RPMI7951 (cell line): ENCODE results near the gene SPRYD7. TPM values are rescaled to one million over a fixed set of nuclear protein-coding genes. Genes with fewer than 3 reads are reported as not detected.
"Not testable (repeated sequence)": the region's sequence is repeated elsewhere in the genome, so short reads cannot be mapped to it uniquely, and the experiment has no call there.

Source experiments
- DNase-seq: peaks from one replicate; pipeline ENCODE4 v3.0.0-alpha.2; 2012; ENCODE audit warnings: low read depth
- total RNA-seq: library from RNA; depleted of rRNA; stranded (reverse); fragments of >200 nt; shearing (Covaris generic); gene quantifications from 2 replicates; pipeline ENCODE4 v1.2.3, GENCODE V29; 2014

SPRYD7 gene
- total RNA-seq, 1 experiment from 2014 or later: 7.7 TPM

DNA sequence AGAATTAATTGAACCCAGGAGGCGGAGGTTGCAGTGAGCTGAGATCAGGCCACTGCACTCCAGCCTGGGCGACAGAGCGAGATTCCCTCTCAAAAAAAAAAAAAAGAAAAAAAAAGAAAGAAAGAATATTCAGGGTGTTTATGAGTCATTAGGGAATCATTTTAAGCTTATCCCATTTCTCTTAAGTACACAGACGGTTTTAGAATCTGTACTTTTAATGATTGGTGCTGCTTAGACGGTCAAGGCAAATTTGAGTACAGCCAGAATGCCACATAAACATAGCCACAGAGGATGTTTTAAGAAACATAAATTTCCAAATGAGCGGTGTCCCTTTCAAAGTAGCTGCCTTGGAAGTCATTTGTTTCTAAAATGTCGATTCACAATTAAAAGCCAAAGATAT lies 2.6 kb downstream of the SPRYD7 start:
- DNase-seq: no peak

DNA sequence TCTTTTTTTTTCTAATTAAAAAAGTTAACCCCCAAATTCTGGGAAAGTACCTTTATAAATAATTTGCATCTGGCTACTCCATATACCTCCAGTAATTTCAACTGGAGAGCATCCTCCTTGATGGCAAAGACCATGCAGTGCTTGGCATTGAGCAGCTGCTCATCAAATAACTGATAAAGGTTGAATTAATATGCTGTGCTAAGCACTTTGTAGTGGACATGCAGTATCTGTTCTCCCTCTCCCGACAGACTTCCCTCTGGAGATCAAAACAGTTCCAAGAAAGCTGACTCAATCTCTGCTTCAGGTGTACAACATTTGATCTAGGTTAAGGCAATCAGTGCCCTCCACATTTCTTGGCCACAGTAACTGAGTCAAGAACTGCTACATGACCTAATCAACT lies 3.3 kb downstream of the SPRYD7 start:
- DNase-seq: no peak

DNA sequence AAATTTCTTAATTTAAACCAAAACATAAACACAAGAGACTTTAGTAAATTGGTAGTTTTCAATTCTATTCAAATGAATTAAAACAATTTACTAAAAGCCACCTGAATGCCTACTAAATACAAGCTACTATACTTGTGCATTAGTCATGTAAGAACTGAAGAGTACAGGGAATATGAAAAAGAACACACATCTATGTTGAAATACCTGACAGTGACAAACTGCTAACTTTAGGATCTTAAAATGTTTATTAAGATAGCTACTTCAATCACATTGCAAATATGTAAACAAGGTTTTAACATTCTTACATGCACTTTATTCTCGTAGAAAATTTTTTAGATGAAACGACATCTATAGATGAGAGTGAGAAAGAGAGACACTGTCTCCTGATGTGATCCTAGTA lies 4.1 kb downstream of the SPRYD7 start:
- DNase-seq: no peak

DNA sequence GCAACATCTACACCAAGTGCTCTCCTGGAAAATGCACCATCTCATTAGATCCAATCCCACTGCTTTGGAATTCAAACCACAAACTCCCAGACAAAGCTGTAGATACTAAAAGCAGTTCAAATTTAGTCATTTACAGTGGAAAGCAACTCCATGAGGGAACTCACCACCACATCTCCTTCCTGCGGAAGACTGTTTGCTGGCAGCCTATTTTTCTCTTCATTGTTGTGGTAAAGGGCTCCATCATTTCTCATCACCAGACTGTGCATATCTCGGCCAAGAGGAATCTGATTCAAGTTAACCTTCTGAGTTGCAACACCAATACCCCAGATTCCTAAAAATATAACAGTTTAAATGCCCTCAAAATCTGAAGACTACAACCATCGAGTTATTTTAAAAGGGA lies 8.4 kb downstream of the SPRYD7 start:
- DNase-seq: no peak

DNA sequence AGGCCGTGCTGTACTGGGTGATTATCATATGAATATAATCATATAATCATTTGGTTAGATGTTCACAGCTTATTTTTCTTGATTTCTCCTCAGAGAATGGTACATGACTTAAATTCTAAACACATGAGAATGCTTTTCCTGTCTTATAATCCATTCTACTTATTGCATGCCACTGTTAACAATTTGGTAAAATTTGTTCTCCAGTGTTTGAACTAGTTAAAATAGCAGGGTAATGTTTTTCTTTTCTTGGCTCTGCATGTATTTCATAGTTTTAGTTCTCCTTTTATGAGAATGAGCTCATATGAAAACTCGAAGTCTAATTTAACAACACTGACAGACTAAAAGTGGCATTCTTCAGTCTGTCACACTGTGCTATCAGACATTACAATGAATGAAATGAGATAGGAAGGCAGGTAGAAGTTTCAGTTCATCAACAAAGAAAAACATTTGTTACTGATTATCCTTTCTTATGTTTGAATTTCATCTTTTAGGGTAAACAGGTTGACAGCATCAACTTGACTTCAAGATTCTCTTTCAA lies 10.2 kb downstream of the SPRYD7 start:
- DNase-seq: no peak

DNA sequence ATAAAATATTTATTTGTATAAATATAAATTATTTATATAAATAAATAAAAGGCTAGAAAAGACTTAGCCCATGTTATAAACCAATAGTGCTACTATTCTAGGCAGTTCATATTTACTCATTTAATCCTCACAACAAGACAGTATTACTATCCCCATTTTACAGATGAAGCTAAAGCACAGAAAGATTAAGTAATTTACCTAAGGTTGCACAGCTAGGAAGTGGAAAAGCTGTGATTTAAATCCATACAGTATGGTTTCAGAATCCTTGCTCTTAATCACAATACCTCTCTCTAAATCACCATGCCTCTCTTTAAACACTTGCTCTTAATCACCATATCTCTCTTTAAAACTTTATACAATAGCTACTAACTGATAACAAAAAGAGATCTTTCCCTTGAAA lies 13.8 kb downstream of the SPRYD7 start:
- no peak for DNase-seq

DNA sequence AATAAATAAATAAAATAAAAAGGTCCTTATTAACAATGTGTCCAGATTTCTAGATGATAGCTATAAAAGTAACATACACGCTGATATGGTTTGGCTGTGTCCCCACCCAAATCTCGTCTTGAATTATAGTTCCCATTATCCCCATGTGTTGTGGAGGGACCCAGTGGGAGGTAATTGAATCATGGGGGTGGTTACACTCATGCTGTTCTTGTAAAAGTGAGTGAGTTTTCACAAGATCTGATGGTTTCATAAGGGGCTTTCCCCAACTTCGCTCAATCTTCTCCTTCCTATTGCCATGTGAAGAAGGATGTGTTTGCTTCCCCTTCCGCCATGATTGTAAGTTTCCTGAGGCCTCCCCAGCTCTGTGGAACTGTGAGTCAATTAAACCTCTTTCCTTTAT lies 15.2 kb downstream of the SPRYD7 start:
- not testable (repeated sequence) for DNase-seq

DNA sequence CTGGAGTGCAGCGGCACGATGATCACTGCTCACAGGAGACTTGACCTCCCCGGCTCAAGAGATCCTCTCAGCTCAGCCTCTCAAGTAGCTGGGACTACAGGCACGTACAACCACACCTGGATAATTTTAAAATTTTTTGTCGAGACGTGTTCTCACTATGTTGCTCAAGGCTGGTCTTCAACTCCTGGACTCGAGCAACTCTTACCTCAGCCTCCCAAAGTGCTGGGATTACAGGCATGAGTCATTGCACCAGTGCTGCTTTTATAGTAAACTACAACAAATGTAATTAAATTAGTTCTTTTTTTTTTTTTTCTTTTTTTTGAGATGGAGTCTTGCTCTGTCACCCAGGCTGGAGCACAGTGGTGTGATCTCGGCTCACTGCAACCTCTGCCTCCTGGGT lies 18.0 kb downstream of the SPRYD7 start:
- DNase-seq: not testable (repeated sequence)

DNA sequence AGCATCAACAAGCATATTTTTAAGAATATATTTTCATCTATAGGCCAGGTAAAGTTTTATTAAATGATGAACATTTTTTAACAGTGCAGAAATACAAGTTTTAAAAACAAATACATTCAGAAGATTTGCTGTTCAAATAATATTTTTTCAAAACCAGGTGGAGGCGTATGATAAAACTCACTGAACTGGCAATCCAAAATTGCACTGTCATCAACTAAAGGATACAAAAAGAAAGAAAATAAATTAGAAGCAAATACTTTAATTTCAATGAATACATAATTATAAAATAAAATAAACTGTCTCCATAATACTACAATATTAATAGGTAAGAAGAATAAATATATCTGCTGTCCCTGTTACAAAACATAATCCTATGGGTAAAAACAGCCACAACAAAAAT lies 21.2 kb downstream of the SPRYD7 start:
- DNase-seq: no peak

DNA sequence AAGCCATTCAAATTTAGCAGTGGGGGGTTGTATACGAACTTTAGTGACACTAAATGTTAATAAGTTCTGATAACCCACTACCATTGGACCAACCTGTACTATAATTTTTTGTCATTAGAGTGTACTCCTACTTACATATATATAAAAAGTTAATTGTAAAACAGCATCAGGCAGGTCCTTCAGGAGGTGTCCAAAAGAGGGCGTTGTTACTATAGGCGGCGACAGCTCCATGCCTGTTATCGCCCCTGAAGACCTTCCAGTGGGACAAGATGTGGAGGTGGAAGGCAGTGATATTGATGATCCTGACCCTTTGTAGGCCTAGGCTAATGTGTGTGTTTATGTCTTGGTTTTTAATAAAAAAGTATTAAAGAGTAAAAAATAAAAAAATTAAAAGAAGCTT lies 27.5 kb downstream of the SPRYD7 start:
- DNase-seq: no peak

DNA sequence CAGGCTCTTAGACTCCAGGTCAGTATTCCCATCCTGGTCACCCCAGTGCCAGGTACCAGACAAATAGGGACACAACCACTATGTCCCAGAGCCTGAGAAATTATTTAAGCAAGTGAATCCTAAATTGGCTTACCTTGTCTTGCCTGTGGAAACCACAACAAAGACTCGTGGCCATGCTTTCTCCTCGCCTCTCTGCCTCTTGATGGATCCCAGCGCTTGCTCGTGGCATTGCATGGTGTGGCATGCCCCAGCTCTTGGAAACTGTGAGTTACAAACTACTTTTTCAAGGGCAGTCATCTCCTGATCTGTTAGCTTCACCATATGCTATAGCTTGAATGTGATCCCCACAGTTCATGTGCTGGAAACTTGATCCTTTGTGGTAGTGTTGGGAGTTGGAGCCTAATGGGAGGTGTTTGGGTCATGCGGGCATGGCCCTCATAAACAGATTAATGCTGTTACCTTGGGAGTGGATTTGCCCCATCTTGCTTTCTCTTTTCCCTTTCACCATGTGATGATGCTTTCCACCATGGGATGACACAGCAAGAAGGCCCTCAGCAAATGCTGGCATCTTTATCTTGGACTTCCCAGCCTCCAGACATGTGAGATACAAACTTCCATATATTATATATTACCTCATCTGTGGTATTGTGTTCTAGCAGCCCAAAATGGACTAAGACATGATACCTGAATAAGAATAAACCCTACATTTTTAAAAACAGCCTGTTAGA lies 31.2 kb downstream of the SPRYD7 start:
- no peak for DNase-seq

DNA sequence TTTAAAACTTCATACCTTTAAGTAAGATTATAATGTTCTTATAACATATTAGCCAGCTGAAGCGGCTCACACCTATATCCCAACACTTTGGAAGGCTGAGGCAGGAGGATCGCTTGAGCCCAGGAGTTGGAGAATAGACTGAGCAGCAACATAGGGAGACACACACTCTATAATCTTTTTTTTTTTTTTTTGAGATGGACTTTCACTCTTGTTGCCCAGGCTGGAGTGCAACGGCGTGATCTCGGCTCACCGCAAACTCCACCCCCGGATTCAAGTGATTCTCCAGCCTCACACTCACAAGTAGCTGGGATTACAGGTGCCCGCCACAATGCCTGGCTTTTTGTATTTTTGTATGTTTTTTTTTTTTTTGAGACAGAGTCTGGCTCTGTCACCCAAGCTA lies 37.3 kb downstream of the SPRYD7 start:
- DNase-seq: no peak

DNA sequence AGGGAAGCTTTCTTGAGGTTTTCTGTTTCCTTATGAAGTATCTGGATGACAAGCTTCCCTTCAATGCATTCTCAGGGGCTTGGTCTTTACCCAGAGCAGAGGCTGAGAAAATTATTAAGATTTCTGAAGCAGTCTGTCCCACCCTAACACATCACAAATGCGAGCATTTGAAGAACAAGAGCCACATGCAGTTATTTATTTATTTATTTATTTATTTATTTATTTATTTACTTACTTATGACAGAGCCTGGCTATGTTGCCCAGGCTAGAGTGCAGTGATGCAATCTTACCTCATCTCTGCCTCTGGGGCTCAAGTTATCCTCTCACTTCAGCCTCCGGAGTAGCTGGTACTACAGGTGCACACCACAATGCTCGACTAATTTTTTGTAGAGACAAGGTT lies 38.4 kb downstream of the SPRYD7 start:
- DNase-seq: no peak

DNA sequence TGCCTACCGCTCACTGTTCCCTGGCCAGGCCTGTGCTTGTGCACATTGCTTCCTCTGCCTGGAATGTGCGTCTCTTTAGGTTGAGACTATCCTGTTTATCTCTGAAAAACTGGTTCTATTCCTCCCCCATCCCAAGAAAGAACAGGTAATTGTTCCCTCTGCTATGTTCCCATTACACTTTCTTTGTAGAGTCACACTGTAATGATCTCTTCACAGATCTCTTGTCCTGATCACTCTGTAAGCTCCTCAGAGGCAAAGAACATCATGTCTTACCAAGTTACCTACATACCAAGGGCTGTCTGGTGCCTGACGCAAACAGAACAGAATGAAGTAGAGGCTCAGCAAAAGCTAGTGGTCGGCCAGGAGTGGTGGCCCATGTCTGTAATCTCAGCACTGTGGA lies 40.3 kb downstream of the SPRYD7 start:
- DNase-seq: no peak

DNA sequence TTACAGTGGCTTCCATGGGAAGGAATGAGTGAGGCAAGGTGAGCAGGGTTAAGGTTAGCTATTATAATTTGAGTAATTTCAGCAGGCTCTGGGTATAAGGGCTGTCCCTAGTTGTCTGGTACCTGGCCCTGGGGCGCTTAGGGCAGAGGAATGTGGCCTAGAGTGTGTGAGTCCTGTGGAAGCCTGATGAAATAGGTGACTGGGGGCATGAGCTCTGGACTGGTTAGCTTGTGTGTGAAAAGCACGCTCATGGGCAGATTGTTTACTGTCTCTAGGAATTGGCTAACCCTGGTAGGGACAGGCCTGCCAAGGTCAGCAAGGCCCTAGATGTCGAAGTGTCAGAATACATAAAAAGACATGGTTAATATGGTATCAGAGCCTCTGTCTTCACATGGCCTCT lies 42.5 kb downstream of the SPRYD7 start:
- no peak for DNase-seq

DNA sequence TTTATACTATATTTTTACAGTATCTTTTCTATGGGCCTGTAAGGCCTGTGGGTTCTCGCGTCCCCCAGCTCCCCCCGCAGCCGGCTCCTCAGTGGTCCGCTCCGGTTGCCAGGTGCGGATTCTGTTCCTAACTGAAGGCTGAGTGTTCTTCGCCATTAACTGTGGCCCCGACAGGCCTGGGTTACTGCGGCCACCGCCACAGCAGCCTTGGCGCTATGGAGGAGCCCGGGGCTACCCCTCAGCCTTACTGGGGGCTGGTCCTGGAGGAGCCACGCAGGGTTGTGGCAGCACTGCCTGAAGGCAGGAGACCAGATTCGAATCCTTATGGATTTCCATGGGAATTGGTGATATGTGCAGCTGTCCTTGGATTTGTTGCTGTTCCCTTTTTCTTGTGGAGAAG lies 45.8 kb downstream of the SPRYD7 start:
- no peak for DNase-seq

DNA sequence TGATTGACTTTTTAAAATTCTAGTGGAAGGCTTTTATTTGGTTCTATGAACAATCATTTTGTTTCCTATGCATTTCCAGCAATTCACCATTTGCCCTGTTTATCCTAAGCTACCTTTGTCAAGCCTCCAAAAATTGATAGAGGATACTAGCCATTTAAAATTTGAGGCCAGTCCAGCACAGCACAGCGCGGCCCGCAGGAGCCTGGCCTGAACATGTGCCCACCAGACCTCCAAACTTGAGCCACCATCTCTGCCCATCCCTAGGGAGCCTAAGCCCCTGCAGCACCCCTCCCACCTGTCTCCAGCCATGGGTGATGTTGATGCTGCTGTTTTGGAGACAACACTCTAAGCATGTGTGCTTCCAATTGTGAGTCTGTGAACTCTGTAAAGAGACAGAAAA lies 57.5 kb downstream of the SPRYD7 start:
- no peak for DNase-seq

DNA sequence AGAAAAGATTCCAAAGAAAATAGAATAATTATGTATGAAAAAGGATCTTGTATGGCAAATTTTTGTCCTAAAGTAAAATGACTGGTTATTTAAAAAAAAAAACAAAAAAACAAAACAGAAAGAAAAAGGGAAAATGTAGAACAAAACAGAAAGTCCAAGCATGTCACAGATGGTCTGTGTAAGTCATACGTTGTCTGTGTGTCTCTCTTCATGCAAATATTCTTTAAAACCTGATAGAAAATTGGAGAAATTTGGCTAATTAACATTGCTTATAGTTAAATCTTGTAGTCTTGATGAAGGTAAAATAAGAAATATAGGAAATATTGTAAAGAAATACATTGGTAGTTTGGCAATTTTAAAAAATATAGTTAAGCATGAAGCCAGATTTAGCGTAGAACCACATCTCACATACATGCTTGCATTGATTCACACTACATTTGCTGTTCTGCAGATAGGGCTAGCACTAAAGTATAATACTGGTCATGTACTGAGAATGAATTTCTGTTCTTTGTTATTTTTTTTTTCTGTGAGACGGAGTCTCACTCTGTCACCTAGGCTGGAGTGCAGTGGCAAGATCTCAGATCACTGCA lies 58.4 kb downstream of the SPRYD7 start:
- peak; percentile 15 for DNase-seq

DNA sequence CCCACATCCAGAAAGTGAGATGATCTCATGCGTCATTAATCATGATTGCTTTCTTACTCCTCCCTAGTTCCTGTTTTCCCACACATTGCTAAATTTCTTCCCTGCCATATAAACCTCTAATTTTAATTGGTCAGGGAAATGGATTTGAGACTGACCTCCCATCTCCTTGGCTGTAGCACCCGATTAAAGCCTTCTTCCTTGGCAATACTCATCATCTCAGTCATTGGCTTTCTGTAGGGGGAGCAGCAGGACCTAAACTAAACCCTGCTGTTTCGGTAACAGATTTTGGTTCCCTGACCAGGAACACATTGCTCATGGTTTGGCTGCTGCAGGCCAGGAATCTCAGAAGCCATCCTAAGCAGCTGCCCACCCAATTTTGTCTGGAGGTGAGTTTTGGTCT lies 61.7 kb downstream of the SPRYD7 start:
- DNase-seq: no peak

DNA sequence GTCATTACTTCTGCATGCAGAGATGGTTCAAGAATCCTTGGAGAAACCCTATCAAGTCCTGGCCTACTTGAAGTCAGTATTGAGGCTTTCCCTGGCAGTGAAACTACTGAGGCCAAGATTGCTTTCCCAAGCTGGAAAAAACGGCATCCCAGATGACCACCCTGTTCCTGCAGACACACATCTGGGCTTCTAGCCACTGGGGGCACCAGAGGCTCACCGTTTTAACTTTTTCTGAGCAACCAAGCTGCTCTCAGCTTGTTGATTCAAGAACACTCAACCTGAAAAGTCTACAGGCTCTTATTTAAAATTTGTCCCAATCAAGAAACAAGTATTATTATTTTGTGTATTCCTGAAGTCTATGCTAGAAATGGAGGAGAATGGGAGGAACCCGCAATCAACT lies 66.6 kb downstream of the SPRYD7 start:
- DNase-seq: peak; percentile 37

DNA sequence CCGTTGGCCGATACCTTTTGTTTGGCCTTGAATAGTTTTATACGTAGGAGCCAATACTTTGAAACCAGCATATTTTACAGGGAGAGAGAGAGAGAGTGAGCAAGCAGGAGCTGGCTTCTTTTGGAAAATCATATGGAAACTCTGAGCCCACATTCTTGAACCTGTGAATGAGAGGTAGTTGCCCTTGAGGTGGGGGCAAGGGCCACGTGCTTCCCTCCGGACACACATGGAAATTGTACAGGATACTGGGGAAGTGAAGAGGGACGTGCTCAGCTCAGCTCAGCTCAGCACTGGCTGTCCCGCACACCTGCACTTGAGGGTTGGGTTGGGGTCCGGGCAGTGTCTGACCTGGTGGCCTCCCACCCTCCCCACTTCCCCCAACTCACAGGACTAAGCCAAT lies 68.3 kb downstream of the SPRYD7 start:
- DNase-seq: no peak

DNA sequence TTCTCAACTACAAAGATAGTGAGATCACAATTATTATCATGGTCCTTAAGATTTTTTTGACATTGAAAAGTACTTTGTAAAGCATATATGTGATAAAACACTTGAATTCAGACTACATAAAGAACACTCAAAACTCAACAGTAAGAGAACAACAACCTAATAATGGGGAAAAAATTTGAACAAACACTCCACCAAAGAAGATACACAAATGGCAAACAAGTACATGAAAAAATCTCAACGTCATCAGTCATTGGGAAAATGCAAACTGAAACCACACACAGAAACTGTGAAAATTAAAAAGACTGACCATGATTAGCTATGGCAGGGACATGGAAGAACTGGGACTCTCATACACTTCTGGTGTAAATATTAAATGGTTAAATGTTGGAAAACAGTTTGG lies 70.9 kb downstream of the SPRYD7 start:
- DNase-seq: no peak

DNA sequence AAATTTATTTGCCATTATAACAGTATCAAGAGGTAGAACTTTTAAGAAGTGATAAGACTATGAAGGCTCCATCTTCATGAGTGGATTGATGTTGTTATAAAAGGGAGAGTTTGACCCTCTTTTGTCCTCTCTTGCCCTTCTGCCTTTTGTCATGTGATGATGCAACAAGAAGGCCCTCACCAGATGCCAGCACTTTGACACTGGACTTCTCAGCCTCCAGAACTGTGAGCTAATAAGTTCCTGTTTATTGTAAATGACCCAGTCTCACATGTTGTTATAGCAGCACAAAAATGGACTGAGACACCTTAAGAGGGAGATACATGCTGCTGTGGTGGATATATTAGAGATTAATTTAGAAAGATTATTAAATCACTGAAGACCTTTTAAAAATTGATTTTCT lies 71.6 kb downstream of the SPRYD7 start:
- DNase-seq: no peak
